Testis (tissue), 2 donors: ENCODE measurements around the gene COPZ1.

ENCODE experiments used
- CTCF ChIP-seq, 3 experiments: fragments of 450-650 bp in 2 of 3; fragments of 200-600 bp in 1 of 3; sonication (generic) in 1 of 3; IDR thresholded peaks; one replicate each; pipeline ENCODE4 v1.5.1; 2016 to 2019; ENCODE audit warnings: antibody characterized with exemption in 3 of 3, mild to moderate bottlenecking in 2 of 3, moderate library complexity in 1 of 3
- POLR2A ChIP-seq: fragments of 450-650 bp; IDR thresholded peaks from one replicate; pipeline ENCODE4 v1.6.1; 2017; ENCODE audit warnings: antibody characterized with exemption, mild to moderate bottlenecking, moderate library complexity

GRCh38 chr12:54377007-54377406 lies 52.1 kb downstream of the COPZ1 start:
- TF ChIP-seq CTCF (IDR thresholded peaks at IDR 0.05) (no peak), POLR2A (no peak)
